ENCODE results near the gene GPR35. TPM values are rescaled to one million over a fixed set of nuclear protein-coding genes. Genes with fewer than 3 reads are reported as not detected.

Gene GPR35
- polyA plus RNA-seq, 4 donors: 1.5 to 1.9 (median 1.6) TPM

DNA sequence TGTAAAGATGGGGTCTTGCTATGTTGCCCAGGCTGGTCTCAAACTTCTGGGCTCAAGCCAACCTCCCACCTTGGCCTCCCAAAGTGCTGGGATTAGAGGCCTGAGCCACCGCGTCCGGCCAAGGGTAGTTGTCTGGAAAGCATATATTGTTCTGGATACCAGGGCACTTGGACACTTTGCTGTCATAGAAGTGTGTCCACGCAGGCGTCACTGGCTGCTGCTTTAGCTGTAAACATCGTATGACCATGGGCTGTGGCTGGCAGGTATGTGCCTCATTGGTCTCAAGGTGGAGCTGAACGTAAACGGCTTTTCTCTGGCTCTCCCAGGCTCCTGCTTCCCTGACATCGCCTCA is 3.2 kb upstream of the GPR35 start:
- no peak for DNase-seq (ENCODE audit: low read depth in 4 of 4, low spot score in 3 of 4)

DNA sequence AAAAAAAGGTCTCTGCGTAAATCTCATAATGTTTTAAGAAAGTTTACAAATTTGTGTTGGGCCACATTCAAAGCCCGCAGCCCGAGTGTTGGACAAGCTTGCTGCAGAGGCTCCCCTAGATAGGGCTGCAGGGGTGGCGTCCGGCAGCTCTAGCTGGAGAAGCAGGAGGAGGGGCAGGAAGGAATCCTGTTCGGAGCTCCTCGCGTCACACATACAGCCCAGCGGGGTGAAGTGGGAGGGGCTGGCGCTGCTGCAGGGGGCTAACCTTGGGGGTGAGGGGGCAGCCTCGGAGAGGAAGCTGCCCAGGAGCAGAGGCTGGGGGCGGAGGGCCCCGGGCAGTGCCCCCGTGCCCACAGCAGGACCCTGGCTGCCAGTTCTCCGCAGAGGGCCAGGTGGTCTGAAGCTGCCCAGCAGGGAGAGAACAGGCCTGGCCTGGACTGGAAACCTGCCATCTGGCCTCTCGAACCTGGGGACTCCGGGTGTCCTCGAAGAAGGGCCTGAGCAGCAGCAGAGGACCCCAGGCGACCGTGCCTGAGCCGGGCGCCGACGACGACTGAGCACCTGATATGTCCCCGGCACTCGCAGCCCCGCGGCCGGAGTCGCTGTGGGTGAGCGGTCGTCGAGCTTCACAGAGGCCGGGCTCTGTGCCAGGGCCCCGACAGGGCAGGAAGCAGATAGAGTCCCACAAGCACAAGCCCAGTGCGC is 2.6 kb upstream of the GPR35 start:
- no peak for DNase-seq (ENCODE audit: low read depth in 4 of 4, low spot score in 3 of 4)

DNA sequence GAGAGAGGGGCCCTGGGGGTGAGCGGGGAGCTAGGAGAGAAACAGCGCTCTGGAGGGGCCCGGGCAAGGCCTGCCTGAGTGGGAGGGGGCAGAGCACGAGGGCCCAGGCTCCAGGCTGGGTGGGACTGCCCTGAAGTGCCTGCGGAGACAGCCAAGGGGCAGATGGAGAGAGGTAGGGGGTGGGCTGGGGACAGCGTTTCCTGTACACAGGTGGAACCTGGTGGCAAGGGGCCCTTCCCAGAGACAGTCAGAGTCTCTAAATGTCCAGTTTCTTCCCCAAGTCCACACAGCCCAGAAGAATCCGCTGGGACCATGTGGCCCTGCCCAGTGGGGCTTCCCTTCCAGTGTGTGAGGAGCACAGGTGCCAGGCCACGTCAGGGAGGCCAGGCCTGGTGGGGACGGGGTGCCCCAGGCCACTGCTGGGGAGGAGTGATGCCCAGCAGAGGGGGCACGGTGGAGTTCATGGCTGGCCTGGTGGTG is 1.7 kb upstream of the GPR35 start:
- no peak for DNase-seq (ENCODE audit: low read depth in 4 of 4, low spot score in 3 of 4)

DNA sequence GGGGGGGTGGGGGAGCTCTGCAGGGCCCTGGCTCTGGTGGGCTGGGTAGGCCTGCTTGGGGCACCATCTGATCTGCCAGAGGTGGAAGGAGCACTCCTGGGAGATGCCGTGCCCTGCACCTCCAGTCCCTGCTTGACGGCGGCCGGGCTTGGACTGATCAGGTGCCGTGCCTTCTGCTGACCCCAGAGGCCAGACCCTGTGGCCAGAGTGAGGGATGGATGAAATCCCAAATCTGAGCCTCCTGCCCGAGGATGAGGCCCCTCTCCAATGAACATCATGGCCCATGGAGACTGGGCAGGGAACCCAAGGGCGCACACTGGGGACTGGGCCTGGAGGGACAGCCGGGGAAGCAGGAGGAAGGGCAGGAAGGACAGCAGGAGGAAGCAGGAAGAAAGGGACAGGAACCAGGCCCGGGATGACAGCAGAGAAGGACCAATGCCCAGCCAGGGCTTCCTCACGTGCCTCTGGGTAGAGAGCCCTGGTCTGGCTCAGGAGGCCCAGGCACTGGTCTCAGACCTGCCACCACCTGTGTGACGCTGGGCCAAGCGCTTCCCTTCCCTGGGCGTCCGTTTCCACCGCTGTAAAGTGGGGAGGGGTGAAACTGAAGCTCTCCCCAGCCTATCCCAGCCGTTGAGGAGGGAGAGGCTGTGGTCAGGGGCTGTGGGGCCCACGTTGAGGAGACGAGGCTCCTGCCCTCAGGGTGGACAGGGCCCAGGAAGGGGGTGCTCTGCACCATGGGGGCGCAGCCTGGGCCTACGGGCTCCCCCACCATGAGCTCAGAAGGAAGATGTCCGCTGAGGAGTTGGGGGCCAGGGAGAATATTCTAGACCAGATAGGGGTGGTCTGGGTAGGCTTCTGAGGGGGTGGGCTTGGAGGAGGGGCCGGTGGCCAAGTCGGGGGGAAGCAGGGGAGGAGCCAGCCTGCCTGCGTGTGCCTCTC is 1.0 kb upstream of the GPR35 start:
- DNase-seq (ENCODE audit: low read depth in 4 of 4, low spot score in 3 of 4): no peak

DNA sequence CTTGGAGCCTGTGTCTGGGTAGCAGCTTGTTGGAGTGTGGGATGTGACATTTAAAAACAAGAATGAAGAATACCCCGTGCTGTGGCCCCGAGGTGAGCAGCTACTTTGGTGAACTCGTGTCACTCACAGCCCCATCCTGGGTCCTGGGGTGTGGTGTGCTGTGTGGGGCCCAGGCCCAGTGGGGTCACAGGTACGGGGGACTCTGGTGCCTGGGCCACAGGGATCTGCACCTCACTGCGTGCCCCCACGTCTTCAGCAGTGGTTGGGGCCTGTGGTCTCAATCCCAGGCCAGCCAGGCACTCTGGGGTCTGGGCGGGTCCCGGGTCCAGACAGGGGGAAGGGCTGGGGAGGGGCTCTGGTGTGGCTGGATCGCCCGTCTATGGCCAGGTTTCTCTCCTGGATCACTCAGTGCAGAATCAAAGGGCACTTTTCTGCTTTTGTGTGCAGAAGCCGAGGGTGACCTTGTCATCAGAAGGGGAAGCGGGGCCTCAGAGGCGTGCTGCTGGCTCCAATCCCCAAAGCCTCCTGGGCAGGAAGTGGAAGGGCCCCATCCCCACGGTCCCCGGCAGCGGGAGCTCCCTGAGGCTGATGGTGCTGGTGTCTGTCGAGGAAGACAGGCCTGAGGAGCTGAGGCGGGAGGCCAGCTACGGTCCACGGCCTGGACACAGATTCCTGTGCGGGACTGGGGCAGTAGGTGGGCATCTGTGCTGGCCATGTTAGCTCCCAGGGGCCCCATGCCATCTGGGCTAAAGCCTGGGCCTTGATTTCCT is 1.4 kb downstream of the GPR35 start:
- no peak for DNase-seq (ENCODE audit: low read depth in 4 of 4, low spot score in 3 of 4)

DNA sequence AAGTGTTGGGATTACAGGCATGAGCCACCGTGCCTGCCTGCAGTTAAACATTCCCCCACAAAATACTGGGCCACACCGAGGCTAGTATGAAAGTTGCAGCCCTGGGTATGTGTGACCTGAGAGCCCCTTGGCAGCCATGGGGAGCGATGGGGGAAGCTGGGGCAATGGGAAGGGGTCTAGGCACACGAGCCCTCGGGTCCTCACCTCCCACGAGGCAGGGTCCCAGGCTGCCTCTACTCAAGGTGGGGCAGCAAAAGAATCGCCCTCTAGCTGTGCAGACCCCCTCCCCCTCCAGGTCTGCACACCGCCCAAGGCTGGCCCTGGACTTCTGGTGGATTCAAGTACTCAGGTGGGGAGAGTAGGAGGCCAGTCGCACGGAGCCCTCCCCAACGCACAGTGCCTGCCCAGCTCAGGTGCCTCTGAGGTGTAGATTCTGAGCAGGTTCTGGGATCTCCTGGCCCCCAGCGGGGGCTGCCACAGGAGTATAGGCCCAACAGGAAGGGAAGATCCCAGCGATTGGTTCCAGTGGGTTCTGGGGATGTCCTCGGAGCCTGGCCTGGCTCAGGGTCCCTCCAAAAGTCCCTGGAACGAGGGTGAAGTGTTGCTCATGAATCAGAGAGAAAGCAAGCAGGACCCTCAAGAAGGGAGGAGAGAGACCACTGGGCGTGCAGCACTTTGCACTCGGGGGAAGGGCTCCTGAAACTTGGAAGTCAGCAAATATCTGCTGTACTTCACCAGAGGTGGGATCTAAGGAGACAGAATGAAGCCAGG is 2.6 kb downstream of the GPR35 start:
- no peak for DNase-seq (ENCODE audit: low read depth in 4 of 4, low spot score in 3 of 4)

DNA sequence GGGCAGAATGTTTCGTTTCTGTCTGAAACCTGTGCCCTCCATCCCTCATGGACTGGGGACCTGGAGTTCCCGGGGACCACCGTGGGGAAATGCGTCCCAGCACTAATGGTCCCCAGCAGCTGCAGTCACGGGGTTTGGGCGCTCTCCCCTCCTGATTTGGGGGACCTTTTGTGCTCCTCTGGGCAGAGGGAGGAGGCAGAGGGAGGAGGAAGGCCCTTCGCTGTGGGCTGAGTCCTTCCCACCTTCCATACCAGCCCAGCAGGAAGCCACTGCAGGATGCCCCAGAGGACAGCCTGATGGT is 3.2 kb downstream of the GPR35 start:
- no peak for DNase-seq (ENCODE audit: low read depth in 4 of 4, low spot score in 3 of 4)

DNA sequence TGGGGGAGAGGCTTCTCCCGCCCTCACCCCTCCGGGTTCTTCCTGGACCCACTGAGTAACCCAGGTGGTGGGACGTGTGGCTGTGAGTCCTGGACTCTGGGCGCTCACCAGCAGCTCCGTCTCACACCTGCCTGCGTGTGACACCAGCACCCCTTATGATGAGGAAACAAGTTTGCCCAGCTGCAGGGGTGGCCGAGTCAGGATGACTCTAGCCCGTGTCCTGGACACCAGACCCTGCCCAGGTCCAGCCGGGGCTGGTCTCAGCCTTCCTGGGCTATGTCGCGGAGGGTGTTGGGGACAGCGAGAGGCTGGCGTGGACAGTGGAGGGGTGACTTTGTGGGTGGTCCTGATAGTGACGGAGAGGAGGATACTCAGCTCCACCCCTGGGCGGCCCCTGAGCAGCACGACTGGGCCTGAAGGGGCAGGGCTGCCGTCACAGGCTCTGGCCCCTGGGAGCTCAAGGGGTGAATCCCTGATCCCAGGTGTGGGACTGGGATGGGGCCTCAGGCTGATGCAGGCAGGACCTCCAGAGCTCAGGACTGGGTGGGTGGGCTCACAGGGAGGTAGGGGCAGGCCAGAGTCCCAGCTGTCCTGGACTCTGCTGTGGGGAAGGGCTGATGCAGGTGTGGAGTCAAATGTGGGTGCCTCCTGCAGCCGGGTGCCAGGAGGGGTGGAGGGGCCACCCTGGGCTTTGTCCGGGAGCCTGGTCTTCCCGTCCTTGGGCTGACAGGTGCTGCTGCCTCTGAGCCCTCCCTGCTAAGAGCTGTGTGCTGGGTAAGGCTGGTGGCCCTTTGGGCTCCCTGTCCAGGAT is 3.7 kb downstream of the GPR35 start:
- no peak for DNase-seq (ENCODE audit: low read depth in 4 of 4, low spot score in 3 of 4)

DNA sequence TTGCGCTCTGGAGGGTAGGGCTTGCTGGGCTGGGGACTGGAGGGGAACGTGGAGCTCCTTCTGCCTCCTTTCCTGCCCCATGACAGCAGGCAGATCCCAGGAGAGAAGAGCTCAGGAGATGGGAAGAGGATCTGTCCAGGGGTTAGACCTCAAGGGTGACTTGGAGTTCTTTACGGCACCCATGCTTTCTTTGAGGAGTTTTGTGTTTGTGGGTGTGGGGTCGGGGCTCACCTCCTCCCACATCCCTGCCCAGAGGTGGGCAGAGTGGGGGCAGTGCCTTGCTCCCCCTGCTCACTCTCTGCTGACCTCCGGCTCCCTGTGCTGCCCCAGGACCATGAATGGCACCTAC is 4.3 kb downstream of the GPR35 start:
- no peak for DNase-seq (ENCODE audit: low read depth in 4 of 4, low spot score in 3 of 4)

DNA sequence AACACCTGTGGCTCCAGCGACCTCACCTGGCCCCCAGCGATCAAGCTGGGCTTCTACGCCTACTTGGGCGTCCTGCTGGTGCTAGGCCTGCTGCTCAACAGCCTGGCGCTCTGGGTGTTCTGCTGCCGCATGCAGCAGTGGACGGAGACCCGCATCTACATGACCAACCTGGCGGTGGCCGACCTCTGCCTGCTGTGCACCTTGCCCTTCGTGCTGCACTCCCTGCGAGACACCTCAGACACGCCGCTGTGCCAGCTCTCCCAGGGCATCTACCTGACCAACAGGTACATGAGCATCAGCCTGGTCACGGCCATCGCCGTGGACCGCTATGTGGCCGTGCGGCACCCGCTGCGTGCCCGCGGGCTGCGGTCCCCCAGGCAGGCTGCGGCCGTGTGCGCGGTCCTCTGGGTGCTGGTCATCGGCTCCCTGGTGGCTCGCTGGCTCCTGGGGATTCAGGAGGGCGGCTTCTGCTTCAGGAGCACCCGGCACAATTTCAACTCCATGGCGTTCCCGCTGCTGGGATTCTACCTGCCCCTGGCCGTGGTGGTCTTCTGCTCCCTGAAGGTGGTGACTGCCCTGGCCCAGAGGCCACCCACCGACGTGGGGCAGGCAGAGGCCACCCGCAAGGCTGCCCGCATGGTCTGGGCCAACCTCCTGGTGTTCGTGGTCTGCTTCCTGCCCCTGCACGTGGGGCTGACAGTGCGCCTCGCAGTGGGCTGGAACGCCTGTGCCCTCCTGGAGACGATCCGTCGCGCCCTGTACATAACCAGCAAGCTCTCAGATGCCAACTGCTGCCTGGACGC is 4.9 kb downstream of the GPR35 start:
- DNase-seq (ENCODE audit: low read depth in 4 of 4, low spot score in 3 of 4): no peak

DNA sequence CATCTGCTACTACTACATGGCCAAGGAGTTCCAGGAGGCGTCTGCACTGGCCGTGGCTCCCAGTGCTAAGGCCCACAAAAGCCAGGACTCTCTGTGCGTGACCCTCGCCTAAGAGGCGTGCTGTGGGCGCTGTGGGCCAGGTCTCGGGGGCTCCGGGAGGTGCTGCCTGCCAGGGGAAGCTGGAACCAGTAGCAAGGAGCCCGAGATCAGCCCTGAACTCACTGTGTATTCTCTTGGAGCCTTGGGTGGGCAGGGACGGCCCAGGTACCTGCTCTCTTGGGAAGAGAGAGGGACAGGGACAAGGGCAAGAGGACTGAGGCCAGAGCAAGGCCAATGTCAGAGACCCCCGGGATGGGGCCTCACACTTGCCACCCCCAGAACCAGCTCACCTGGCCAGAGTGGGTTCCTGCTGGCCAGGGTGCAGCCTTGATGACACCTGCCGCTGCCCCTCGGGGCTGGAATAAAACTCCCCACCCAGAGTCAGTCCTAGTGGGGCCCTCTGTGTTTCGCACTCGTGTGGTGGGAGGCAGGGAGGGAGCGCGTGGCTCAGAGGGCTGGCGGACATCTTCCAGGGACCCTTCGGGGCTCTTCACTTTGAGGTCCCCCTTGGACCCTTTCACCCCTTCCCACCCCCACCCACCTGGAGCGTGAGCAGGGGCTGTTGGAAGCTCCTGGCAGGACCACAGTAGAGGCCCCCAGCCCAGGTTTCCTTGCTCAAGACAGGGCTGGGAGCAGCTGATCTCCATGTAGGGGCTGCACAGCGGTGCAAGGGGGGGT is 5.7 kb downstream of the GPR35 start:
- DNase-seq (ENCODE audit: low read depth in 4 of 4, low spot score in 3 of 4): no peak

DNA sequence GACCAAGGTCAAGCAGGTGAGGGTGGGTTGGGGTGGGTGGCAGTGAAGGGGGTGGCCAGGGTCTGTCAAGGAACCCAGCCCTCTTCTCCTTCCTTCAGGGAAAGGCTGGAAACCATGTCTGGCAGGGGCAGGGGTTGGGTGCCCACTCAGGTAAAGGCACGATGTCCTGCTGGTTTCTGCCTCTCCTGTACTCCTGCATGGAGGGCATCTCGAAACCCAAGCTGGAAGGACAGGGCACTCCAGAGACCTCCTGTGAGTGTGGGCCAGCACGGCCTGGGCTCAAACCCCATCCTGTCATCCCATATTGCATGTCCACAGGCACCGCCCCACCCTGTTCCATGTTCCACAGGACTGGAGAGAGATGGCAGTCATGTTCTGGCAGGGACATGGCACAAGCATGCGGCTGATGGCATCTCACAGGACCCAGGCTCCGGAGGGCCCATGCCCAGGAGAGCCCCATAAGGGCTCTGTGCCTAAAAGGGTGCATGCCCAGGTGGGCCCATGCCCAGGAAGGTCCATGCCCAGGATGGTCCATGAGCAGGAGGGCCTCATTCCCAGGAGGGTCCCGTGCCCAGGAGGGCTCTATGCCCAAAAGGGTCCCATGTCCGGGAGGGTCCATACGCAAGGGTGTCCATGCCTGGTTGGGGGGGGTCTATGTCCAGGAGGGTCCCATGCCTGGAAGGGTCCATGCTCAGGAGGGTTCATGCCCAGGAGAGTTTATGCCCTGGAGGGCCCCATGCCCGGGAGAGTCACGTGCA is 6.4 kb downstream of the GPR35 start:
- no peak for DNase-seq (ENCODE audit: low read depth in 4 of 4, low spot score in 3 of 4)

DNA sequence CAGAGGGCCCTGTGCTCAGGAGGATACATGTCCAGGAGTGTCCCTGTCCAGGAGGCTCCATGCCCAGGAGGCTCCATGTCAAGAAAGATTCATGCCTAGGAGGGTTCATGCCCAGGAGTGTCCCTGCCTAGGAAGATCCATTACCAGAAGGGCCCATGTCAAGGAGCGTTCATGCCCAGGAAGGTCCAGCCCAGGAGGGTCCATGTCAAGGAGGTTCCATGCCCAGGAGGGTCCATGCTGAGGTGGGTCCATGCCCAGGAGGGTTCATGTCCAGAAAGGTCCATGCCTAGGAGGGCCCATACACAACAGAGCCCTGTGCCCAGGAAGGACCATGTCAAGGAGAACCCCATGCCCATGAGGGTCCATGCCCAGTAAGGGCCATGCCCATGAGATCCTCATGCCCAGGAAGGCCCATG is 7.0 kb downstream of the GPR35 start:
- DNase-seq (ENCODE audit: low read depth in 4 of 4, low spot score in 3 of 4): no peak

DNA sequence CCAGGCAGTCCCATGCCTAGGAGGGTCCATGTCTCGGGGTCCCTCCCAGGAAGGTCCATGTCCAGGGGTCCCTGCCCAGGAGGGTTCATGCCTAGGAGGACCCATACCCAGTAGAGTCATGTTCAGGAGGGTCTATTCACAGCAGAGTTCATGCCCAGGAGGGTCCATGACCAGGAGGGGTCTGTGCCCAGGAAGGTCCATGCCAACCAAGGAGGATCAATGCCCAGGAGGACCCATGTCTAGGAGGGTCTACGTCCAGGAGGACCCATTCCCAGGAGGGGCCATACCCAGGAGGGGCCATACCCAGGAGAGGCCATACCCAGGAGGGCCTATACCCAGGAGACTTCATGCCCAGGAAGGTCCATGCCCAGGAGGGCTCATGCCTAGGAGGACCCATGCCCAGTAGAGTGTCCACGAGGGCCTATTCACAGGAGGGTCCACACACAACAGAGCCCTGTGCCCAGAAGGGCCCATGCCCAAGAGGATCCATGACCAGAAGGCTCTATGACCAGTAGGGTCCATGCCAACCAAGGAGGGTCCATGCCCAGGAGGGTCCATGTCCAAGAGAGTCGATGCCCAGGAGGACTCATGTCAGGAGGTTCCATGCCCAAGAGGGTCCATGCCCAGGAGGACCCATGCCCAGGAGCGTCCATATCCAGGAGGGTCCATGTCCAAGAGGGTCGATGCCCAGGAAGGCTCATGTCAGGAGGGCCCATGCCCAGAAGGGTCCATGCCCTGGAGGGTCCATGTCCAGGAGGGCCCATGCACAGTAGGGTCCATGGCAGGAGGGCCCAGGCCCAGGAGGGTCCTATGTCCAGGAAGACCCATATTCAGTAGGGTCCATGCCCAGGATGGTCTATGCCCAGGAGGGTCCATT is 10.1 kb downstream of the GPR35 start:
- no peak for DNase-seq (ENCODE audit: low read depth in 4 of 4, low spot score in 3 of 4)

DNA sequence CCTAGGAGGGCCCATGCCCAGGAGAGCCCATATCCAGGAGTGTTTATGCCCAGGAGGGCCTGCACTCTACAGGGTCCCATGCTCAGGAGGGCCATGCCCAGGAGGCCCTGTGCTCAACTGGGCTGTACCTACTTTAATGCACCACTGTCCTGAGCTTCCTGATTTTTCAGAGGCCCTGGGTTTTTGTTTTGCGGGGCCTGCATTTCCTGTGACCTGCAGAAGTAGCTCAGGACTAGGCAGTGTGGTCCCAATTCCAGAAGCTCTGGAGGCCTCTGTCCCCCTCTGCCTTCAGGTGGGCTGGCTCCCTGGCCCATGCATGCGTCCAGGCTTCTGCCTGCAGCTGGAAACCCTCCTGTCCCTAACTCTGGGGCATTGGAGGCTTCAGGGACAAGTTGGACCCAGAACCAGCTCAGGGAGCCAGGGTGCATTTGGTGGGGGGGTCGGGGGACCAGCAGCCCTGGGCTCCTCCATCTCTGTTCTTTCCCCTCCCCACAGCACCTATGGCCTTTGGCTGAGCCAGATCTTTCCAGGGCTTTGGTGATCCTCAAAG is 10.8 kb downstream of the GPR35 start:
- DNase-seq (ENCODE audit: low read depth in 4 of 4, low spot score in 3 of 4): no peak

DNA sequence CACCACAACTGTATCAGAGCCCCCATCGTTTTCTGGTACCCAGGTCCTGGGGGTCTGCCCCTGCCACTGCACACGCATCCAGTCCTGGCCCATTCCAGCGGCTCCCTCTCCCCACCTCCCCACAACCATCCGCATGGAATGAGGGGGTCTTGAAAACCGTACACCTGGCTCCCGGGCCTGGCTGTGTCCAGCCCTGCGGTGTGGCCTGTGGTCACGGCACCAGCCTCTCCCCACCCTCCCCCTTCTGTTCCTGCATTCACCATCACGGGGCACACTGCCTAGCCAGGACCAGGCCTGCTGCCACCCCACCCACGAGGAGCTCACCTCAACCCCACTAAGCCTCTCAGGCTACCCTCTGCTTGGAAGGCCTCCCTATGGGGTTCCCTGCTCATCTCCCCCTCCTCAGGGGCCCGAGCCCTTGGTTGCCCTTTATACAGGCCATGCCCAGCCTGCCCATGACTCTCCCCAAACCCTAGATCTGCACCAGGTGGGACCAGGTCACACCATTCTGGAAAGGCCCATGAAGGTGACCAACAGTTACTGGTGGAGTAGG is 11.4 kb downstream of the GPR35 start:
- DNase-seq (ENCODE audit: low read depth in 4 of 4, low spot score in 3 of 4): no peak
